HG02981 (cell line): ENCODE measurements around the gene ANKRD33B.
A peak's percentile ranks its signal among the peaks of the same experiment; 100 is the strongest.
"Not testable (repeated sequence)": the region's sequence is repeated elsewhere in the genome, so short reads cannot be mapped to it uniquely, and the experiment has no call there.

ENCODE experiments used
- ATAC-seq: cut with Tn5 transposase; IDR thresholded peaks from one replicate; pipeline ENCODE4 v1.9.1; 2021; ENCODE audit warnings: mild to moderate bottlenecking, moderate library complexity; ENCODE audit not compliant: unreplicated experiment

The ANKRD33B gene

DNA sequence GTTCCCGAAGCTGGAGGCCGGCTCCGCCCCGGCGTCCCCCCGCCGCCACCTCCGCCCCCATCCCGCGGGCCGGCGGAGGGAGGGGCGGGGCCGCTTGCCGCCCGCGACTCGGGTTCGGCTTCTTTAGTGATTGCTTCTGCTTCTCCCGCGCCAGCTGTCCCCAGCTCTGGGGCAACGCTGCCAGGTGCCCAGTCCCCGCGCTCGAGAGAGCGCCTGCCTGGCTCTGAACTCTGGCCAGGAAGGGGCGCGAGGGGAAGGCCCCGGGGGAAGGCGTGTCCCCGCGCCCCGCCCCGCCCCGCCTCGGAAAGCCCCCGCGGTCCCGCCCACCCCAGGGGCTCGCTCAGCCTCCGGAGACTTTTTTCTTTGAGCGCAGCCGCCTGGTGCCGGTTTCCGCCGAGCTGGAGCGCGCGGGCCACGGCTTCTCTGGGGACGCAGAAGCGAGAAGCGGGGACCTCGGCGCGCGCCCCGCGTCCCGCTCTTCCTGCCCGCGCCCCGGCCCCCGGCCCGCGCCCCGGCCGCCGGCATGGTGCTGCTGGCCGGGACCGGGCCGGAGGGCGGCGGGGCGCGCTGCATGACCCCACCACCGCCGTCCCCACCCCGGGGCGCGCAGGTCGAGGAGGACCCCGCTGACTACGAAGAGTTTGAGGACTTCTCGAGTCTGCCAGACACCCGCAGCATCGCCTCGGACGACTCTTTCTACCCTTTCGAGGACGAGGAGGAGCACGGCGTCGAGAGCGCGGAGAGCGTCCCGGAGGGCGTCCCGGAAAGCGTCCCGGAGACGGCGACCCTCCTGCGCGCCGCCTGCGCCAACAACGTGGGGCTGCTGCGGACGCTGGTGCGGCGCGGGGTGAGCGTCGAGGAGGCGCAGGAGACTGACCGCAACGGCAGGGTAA, at the start of gene ANKRD33B:
Gene ANKRD33B (plus strand): TSS at position 126 of the 893 bp plus-strand sequence. CDS start 398 bp downstream, at position 524.
- peak; percentile 54 for ATAC-seq

GRCh38 chr5:10514572-10514971, 49.3 kb upstream of the ANKRD33B start:
- not testable (repeated sequence) for ATAC-seq

GRCh38 chr5:10515492-10515891, 48.4 kb upstream of the ANKRD33B start:
- no peak for ATAC-seq

- no peak for ATAC-seq
Measured at GRCh38 chr5:10518347-10518746, 45.5 kb upstream of the ANKRD33B start.

DNA sequence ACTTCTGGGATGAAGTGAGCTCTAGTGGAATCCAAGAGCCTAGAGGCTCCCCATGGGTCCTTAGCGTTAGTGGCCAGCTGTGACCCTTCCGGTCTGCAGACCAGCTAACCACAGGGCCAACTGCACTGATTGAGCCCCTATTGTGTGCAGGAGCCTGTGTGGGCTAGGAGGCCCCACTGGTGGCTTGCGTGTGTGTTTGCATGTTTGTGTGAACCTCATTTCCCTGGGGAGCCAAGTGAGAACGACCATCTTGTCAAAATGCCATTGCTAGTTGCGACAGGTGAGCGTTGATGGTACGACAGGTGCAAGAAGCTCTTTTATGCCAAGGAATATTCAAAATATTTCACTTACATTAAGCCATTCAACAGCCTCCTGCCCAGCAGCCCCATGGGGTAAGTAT, 44.1 kb upstream of the ANKRD33B start:
- no peak for ATAC-seq

DNA sequence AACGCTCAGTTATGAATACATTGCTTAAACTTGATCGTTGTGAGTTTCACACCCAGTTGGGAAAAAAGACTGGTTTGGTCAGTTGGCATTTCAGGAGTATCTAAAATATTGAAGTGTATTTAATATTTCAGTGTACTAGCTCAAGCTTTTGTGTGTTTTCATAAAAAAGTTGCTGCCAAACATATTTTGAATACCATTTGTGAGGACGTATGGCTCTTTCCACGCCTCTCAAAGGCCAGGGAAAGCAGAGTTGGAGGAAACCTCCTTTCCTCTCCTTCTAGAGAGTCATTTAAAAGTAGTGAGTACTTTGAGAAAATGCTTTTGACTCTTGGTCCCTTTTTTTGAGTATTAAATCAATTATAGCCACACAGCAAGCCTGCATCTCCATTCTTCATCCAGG, 43.2 kb upstream of the ANKRD33B start:
- no peak for ATAC-seq

DNA sequence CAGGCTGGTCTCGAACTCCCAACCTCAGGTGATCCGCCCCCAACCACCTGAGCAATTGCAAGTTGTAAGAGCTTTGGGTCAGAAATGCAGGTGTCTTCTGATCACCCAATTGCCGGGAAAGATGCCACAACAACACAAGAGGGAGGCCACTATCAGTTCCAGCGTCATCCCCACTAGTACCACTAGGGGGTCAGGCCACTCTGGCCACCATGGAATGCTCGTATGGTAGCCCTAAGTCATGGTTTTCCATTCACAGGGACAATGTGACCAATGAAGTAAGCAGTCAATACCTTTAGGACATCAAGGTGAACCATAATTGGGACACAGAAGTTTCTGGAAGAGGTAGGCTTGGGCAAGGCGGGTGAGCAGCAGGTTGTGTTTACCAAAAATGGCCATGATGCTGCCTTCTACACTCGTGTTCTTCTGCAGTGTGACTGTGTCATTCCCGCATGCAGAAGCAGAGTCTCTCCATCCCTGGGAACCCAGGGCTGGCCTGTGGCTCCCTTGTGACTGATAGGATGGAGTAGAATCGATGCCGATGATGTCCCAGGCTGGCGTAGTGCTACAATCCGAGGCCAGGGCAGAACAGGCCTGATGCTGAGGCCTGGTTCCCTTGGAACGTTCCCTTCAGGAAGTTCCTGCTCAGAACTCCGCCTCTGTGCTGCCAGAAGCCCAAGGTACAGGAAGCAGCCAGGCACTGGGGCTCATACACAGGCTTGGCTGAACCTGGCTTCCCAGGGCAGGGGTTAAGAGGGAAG, 42.2 kb upstream of the ANKRD33B start:
- no peak for ATAC-seq

DNA sequence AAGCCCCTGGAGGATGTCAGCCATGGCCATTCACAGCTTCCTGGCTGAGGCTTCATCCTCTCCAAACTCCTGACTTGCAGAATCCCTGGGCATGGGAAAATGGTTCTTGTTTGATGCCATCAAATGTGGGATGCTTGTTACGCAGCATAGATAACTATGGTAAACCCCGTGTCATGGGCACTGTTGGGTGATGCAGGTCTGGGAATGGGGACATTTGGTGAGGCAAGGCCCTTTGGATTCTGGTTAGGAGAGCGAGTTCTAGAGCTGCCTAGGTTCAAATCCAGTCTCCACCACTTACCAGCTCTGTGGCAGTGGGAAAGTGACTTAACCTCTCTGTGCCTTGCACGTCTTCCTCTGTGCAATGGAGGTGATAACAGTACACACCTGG, 41.7 kb upstream of the ANKRD33B start:
- no peak for ATAC-seq

DNA sequence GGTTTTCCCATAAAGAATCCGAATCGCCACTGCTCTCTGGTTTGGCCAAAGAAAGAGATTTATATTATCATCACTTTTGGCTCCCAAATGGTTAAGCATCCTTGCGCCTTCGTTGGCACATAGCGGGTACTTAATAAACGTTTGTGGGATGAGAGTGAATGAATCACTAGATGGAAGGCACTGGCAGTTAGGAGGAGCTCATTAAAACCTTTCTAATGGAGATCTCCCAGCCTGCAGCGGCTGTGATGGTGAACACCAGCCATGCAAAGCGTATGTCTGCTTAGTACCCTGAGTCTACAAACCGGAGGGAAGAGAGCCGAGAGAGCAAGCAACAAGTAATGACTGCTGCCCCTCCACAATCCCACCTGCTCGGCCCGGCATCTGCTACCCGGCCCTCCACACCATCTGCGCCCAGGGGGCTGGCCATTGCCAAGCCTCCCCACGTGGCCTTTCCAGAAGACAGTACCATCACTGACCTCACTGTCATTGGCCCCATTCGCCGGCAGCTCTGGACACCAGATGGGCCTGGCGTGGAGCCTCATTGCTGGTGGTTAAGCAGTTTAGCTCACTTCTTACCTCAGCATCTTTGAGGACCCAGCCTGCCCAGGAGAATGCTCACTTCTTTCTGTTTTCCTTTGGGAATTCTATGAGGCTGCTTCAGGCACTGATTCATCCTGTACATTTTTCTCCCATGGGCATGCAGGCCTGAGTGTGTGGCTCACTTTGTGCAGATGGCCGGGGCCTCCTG, 39.3 kb upstream of the ANKRD33B start:
- no peak for ATAC-seq

DNA sequence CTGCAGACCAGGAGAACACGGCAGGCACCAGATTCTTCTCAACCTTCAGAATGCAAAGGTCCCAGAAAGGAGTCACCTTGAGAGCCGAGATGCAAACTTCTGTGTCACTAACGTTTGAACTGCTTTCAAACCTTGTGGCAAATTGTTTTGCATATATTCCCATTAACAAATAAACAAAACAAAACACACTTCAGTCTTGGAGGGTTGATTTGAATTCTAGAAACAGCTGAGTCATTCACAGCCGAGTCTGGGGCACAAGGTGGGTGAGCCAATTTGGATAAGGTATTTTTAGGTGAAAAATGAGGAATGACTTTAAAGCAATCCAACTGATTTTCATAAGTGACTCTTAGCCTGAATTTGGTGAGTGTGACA, 38.8 kb upstream of the ANKRD33B start:
- ATAC-seq = no peak

DNA sequence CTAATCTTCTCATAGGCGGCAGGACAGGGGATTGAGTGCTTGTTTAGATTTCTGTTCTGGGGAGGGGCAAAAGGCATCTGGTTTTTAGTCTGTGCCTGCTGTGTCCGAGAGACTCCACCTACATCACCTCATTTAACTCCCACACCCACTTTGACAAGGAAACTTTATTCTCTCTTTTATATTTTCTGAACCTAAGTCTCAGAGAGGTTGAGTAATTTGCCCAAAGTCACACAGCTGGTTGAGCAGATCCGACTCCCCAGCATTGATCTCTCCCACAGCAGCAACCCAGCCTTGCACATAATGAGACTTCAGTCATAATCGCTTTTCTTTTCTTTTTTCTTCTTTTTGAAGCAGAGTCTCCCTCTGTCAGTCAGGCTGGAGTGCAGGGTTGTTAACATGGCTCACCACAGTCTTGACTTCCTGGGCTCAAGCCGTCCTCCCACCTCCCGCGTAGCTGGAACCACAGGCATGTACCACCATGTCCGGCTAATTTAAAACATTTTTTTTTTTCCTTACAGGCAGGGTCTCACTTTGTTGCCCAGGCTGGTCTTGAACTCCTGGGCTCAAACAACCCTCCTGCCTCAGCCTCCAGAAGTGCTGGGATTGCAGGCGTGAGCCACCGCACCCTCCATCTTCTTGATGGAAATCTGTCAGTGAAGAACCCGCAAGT, 36.5 kb upstream of the ANKRD33B start:
- no peak for ATAC-seq

- no peak for ATAC-seq
Measured at GRCh38 chr5:10528056-10528816, 35.6 kb upstream of the ANKRD33B start.

GRCh38 chr5:10528827-10529226, 35.0 kb upstream of the ANKRD33B start:
- ATAC-seq = no peak

DNA sequence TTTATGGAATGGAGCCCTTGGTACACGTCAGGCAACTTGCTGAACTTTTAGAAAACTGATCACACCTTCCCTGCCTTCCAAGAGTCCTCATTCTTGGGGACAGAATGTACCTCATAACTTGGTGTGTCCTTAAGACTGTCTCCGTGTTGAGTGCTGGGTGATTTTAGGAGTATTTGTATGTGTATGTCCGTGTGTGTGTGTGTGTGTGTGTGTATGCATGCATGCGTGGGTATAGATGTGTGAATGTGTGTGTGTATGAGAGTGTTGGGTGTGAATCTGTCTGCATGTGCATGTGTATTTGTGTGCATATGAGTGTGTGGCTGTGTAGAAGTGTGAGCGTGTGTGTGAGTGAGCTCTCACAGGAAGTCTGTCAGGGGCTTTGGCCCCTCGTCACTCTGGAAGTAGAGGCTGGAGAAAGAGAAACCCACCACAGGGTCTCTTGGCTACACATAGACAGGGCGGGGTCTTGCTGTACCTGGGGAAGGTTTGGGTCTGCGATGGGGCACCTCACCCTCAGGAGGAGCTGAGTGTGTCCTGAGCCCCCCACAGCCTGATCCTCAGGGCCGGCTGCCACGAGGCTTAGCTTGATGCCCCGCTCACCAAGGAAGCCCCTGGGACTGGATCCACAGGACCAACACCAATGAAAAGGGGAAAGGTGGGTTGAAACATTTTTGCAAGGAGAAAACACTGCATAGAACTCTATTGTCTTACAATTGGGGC, 33.1 kb upstream of the ANKRD33B start:
- no peak for ATAC-seq

GRCh38 chr5:10532421-10532820, 31.4 kb upstream of the ANKRD33B start:
- no peak for ATAC-seq

DNA sequence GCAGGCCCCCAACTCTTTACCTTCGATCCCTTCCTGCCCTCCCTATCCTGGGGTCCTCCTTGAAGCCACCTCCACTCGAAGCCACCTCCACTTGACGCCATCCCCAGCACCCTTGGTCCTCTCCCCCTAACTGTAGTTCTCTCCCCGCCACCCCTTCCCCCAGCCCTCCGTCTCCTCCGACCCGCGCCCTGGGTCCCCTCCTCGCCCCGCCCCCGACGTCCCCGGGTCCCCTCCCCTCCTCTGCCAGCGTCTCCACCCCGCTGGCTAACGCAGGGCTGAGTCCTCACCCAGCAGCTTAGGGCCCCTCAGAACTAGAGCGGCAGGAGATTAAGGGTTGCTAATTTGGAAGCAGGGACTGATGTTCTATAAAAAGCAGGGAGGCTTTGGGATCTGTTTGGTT, 30.6 kb upstream of the ANKRD33B start:
- ATAC-seq = no peak

DNA sequence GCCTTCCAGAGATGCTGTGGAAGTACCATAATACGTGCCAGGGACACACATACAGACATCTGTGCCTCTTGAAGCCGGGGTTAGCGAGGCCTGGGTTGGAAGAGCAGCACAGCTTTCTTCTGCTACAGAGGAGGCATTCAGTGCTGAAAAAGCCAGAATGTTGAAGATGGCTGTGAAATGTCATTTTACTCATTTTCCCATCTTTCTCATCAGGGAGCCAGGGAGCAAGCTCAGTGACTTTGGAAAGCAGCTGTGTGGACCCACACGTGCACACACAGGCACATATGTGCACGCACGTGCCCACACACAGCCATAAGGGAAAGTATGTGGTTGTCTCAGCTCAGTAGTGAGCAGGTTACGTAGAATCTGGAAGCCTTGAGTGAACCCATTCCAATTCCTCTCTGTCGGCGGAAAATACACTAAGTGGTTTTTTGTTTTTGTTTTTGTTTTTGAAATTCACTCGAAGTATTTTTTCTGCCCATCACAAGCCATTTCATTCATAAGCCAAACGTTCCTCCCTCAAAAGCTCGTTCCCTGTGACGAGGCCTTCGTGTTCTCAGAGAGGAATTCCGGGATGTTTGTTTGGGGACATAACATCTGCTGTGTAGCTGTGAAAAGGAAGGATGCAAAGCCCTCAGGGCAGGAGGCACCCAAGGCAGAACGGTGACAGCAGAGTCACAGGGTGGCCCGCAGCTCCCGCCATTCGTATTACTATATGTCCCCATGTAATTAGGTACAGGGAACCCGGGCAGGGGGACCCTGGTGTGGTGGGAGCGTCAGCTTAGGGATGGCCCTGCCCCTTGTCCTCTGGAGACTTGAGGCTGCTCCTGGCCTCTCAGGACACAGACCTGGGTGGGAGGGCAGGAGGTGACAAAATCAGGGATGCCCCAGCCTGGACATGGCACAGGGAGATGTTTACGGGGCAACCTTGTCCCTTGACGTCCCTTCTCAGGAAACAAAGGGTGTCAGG, 29.0 kb upstream of the ANKRD33B start:
- ATAC-seq = no peak

GRCh38 chr5:10536511-10536910, 27.4 kb upstream of the ANKRD33B start:
- ATAC-seq = no peak
